Ishikawa (cell line): ENCODE results near the gene PON2.

Source experiments
- CEBPB ChIP-seq: IDR thresholded peaks from 2 replicates; pipeline ENCODE4 v1.6.1; 2012
- CREB1 ChIP-seq: IDR thresholded peaks from 2 replicates; pipeline ENCODE4 v1.6.1; 2012; ENCODE audit warnings: low read depth
- EGR1 ChIP-seq: IDR thresholded peaks from 2 replicates; pipeline ENCODE4 v1.6.1; 2012
- EP300 ChIP-seq: IDR thresholded peaks from 2 replicates; pipeline ENCODE4 v1.6.1; 2012; ENCODE audit warnings: borderline replicate concordance
- FOXM1 ChIP-seq: IDR thresholded peaks from 2 replicates; pipeline ENCODE4 v1.6.1; 2012; ENCODE audit warnings: low read depth, borderline replicate concordance
- TAF1 ChIP-seq: IDR thresholded peaks from 2 replicates; pipeline ENCODE4 v1.6.1; 2012; ENCODE audit warnings: low read depth, mild to moderate bottlenecking
- TCF12 ChIP-seq: IDR thresholded peaks from 2 replicates; pipeline ENCODE4 v1.6.1; 2012; ENCODE audit warnings: low read depth
- YY1 ChIP-seq: IDR thresholded peaks from 2 replicates; pipeline ENCODE4 v1.6.1; 2012; ENCODE audit warnings: low read depth
- TF ChIP-seq, protein P1 (sequence below): IDR thresholded peaks from 2 replicates; pipeline ENCODE4 v1.6.1; 2012; ENCODE audit warnings: low read depth, mild to moderate bottlenecking
- TF ChIP-seq, protein P2 (sequence below): IDR thresholded peaks from 2 replicates; pipeline ENCODE4 v1.6.1; 2012

DNA sequence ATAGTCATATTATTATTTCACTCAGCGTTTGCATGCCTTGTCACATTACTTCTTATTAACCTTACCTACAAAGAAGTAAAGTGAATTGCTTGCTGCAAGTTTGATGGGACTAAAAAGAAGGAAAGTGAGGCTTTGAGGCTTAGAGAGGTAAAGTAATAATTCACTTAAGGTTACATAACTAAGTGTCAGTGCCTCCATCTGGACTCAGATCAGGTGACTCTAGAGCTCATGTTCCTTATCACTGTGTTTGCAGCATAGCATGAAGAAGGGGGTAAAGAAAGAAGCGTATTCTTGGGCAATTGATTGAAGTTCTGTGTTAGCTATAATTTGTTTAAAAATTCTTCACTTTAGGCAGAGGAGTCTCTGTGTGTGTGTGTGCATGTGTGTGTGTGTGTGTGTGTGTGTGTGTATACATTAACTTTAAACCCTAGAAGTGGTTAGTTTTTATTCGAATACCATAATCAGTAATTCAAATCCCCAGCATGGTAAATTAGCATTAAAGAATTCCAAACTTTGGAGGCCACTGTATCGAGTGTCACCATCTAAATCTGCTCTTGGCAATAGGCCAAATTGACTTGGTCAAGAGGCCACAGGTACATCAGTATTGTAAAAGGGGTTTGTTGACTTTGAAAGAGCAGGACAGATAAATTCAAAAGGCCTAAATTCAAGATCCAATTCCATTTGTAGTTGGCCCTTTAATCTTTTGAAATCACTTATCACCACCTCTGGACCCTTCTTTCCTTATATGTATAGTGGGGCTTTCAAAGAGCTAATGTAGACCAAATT is 36.5 kb downstream of the PON2 start:
- no peak for TF ChIP-seq YY1
- no peak for TF ChIP-seq EGR1
- TF ChIP-seq, protein P1, sequence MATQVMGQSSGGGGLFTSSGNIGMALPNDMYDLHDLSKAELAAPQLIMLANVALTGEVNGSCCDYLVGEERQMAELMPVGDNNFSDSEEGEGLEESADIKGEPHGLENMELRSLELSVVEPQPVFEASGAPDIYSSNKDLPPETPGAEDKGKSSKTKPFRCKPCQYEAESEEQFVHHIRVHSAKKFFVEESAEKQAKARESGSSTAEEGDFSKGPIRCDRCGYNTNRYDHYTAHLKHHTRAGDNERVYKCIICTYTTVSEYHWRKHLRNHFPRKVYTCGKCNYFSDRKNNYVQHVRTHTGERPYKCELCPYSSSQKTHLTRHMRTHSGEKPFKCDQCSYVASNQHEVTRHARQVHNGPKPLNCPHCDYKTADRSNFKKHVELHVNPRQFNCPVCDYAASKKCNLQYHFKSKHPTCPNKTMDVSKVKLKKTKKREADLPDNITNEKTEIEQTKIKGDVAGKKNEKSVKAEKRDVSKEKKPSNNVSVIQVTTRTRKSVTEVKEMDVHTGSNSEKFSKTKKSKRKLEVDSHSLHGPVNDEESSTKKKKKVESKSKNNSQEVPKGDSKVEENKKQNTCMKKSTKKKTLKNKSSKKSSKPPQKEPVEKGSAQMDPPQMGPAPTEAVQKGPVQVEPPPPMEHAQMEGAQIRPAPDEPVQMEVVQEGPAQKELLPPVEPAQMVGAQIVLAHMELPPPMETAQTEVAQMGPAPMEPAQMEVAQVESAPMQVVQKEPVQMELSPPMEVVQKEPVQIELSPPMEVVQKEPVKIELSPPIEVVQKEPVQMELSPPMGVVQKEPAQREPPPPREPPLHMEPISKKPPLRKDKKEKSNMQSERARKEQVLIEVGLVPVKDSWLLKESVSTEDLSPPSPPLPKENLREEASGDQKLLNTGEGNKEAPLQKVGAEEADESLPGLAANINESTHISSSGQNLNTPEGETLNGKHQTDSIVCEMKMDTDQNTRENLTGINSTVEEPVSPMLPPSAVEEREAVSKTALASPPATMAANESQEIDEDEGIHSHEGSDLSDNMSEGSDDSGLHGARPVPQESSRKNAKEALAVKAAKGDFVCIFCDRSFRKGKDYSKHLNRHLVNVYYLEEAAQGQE, result no peak
- TF ChIP-seq FOXM1, result no peak
- TF ChIP-seq CREB1, result no peak
- TF ChIP-seq TCF12, result no peak
- TF ChIP-seq TAF1, result no peak
- no peak for TF ChIP-seq CEBPB
- TF ChIP-seq, protein P2, sequence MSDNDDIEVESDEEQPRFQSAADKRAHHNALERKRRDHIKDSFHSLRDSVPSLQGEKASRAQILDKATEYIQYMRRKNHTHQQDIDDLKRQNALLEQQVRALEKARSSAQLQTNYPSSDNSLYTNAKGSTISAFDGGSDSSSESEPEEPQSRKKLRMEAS, result no peak
- TF ChIP-seq EP300, result no peak
